GM21717 (cell line): Measurements from ENCODE around the gene CD5L.

Experiments used
- ATAC-seq: cut with Tn5 transposase; IDR thresholded peaks from one replicate; pipeline ENCODE4 v1.9.1; 2021; ENCODE audit warnings: mild to moderate bottlenecking, moderate library complexity; ENCODE audit not compliant: unreplicated experiment

Gene CD5L

DNA sequence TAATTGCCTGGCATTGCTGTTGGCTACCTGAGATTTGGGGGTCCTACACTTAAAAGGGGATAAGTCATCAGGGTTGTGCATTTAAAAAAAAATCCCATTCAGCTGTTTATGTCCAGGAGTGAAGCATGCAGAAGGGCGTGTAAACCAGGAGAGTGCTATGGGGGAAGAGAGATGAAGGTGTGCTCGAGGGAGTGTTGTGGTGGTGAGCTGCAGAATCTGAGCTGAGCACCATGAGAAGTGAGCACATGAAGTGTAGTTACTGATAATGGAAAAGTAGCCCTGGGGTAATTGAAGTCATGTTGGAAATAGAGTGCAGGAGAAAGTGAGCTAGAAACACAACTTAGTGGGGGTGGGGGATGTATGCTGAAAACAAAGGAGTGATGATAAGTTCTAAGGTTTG lies 22.4 kb downstream of the CD5L start:
- no peak for ATAC-seq

DNA sequence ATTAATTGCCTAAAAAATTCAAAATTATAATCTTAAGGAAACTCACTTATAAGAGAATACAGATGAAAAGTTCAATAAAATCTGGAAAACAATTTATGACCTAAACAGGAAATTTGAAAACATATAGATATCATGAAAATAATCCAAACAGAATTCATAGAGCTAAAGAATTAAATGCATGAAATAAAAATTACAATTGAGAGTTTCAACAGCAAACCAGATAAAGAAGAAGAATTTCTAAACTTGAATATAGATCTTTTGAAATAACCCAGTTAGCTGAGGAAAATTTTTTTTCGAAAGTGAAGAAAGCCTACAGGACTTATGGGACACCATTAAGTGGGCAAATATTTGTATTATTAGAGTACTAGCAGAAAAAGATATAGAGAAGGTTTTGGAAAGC lies 28.3 kb downstream of the CD5L start:
- no peak for ATAC-seq

DNA sequence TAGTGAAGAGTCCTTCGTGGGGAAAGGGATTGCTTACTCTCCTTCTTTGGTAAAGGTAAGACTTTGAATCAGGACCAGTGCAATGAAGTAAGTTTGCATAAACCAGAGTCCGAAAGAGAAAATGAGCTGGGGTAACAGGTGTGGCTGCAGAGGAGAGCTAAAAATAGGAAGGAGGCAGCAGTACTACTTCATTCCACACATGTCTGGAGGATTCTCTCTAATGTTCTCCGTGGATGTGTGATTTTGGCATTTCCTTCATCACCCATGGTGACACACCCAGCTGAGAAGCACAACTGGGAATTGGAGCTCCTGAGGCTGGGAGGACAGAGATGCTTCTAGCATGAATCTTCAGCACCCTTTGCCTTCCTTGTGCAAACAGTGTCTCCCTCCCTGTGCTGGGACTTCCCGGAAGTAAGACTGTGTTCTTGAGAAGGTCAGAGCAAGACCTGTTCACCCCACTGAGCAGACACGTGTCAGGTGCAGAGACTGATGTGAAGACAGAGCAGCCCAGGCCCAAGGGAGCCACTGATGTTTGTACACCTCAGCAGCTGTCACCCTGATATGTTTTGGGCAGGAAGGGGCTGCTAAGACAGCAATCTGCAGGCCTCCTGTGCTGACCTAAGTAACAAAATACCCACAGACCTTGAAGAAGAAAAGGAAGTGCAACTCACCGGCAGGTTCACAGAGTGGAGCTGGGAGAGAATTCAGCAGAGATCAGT lies 35.0 kb downstream of the CD5L start:
- peak; percentile 84 for ATAC-seq

DNA sequence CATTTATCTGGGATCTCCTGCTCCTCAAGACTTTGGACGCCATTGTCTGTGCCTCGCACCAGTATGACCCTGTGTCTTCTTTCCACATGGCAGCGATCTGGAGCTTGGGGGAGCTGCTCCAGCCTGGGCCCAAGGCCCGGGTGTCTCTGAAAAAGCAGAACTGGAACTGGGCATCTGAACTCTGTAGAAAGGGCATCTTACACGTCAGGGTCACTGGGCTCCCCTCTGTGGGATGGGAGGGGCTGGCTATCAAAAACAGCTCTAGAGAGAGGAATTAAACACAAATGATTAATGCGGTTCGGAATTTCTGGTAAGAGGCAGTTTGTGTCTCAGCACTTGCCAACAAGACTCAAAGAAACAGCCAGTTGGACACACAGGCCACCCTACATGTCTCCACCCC lies 37.8 kb downstream of the CD5L start:
- no peak for ATAC-seq

DNA sequence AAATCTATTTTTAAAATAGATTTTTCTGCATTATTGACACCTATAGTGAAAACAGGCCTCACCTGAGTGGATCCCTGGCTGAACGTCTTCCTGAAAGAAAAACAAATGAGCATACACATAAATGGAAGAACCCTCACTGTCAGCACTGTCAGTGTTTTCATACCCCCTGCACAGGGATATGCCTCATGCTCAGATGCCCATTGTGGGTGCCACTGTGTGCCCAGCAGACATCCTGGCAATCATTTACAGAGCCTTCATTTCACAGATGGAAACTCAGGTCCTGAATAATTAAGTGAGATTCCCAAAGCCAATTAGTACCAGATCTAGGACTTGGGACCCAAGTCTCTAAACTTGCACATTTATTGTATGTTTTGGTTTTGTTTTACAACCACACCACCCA lies 41.6 kb downstream of the CD5L start:
- no peak for ATAC-seq

DNA sequence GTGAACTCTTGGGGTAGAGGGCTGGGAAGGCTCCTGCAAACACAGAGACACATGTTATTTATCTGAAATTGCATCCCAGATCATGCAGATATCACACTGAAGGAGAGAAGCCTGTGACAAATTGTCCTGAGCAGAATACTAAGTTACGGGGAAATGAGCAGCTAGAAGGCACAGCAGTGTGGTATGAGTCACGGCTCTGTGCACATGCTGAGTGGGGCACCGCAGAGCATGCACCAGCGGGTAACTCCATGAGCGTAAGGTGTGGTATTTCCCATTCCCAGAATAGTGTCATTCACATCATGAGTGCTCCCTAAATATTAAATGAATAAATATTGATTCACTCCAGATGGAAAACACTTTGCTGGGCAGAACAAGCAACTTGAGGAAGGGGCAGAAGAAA lies 43.4 kb downstream of the CD5L start:
- ATAC-seq, result no peak

DNA sequence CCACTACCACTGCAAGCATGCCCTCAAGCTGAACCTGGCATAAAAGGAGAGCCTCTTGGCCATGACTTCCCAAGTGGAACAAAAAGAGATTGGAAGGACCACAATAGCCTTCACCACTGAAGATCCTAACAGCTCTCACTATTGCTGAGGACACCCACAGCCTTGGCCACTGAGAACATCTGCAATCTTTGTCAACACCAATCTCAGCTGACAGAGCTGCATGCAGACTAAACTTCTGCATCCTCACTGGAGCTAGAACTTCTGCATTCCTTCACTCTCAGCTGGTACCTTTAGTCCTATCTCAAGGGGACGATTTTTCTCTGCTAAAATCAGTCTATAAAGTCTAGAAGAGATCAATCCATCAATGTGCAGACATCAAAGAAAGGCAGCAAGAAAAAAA lies 56.4 kb downstream of the CD5L start:
- no peak for ATAC-seq

DNA sequence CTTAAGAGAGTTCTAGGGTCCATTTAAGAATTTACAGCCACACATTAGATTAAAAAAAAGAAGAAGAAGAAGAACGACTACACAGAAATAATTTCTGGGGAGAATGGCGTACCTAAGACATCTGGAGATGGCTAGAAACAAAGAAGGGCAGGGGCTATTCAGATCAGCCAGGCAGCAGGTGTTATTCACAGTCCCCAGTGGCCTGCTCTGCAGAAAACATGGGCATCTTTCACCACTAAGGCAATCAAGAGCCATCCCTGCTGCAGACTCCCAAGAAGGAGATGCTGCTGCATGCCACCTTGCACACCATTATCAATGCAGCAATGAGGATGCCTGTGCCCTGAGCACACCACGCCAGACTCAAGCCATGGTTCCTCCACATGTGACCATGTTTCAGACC lies 56.8 kb downstream of the CD5L start:
- ATAC-seq, result no peak

DNA sequence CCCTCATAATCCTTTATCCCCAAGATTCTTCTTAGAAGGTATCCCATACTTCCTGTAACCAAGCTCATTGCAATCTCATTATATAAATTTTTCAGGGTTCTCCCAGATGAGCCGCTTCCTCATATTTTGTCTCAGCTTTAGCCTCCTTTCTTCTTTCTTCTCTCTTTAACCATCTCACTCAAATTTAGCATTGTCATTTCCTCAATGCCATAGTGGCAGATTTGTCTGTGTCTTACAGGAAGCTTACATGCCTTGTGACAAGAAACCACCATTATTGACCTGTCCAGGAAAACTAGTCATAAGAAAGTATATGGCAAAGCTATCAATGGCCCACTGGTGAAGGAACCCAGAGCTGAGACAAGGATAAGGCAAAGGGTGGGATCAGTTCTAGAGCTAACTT lies 58.7 kb downstream of the CD5L start:
- ATAC-seq, result no peak

DNA sequence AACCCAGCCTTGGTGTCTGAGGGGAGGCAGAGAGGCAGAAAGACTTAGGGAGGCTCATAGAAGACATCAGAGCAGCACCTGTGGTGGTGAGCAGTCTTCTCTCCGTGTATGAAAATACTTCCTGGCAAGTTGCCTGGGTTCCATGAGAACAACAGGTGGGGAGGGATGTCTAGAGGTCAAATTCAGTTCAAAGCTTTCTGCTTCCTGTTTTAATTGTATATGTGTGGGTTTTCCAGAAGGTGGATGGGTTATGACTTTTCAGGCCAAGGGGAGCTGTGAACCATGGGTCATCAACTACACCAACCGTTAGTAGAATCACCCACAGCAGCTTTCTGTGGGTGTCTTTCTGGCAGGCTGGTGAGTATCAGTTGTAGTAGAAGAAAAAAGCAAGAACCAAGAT lies 60.6 kb downstream of the CD5L start:
- ATAC-seq, result peak; percentile 66
